ENCODE measurements around the gene CEP152.
"Not testable (repeated sequence)": the region's sequence is repeated elsewhere in the genome, so short reads cannot be mapped to it uniquely, and the experiment has no call there.

Gene CEP152

GRCh38 chr15:48803877-48804276, 7.0 kb downstream of the CEP152 start:
- DNase-seq: no peak

GRCh38 chr15:48802867-48803266, 8.0 kb downstream of the CEP152 start:
- DNase-seq: no peak

- no peak for DNase-seq
These were observed 8.6 kb downstream of the CEP152 start for GRCh38 chr15:48802257-48802656.

GRCh38 chr15:48800811-48801455, 9.9 kb downstream of the CEP152 start:
- peak; percentile 12 for DNase-seq

- no peak for DNase-seq
These were observed 10.6 kb downstream of the CEP152 start for GRCh38 chr15:48800245-48800644.

GRCh38 chr15:48798319-48798718, 12.6 kb downstream of the CEP152 start:
- DNase-seq: peak; percentile 29

GRCh38 chr15:48796930-48797329, 13.9 kb downstream of the CEP152 start:
- no peak for DNase-seq

GRCh38 chr15:48796521-48796920, 14.3 kb downstream of the CEP152 start:
- DNase-seq: no peak

- no peak for DNase-seq
These were observed 15.0 kb downstream of the CEP152 start for GRCh38 chr15:48795901-48796300.

GRCh38 chr15:48794697-48795134, 16.2 kb downstream of the CEP152 start:
- DNase-seq: no peak

GRCh38 chr15:48792408-48792807, 18.5 kb downstream of the CEP152 start:
- peak; percentile 33 for DNase-seq

- DNase-seq: not testable (repeated sequence)
These were observed 20.3 kb downstream of the CEP152 start for GRCh38 chr15:48790466-48791115.

- no peak for DNase-seq
These were observed 25.2 kb downstream of the CEP152 start for GRCh38 chr15:48785712-48786111.

- no peak for DNase-seq
These were observed 25.7 kb downstream of the CEP152 start for GRCh38 chr15:48785195-48785594.

- DNase-seq: no peak
These were observed 26.1 kb downstream of the CEP152 start for GRCh38 chr15:48784756-48785155.

- no peak for DNase-seq
These were observed 28.0 kb downstream of the CEP152 start for GRCh38 chr15:48782911-48783310.

- DNase-seq: no peak
These were observed 29.3 kb downstream of the CEP152 start for GRCh38 chr15:48781481-48782081.

GRCh38 chr15:48781017-48781416, 29.9 kb downstream of the CEP152 start:
- DNase-seq: no peak

- no peak for DNase-seq
These were observed 32.5 kb downstream of the CEP152 start for GRCh38 chr15:48778331-48778730.

GRCh38 chr15:48777645-48778330, 33.1 kb downstream of the CEP152 start:
- DNase-seq: no peak

GRCh38 chr15:48775546-48775945, 35.3 kb downstream of the CEP152 start:
- DNase-seq: no peak

GRCh38 chr15:48774484-48774883, 36.4 kb downstream of the CEP152 start:
- no peak for DNase-seq

GRCh38 chr15:48766196-48766595, 44.7 kb downstream of the CEP152 start:
- DNase-seq: no peak

- DNase-seq: no peak
These were observed 45.8 kb downstream of the CEP152 start for GRCh38 chr15:48765022-48765421.
